Measurements from ENCODE around the gene NKX2-3.

NKX2-3 gene

DNA sequence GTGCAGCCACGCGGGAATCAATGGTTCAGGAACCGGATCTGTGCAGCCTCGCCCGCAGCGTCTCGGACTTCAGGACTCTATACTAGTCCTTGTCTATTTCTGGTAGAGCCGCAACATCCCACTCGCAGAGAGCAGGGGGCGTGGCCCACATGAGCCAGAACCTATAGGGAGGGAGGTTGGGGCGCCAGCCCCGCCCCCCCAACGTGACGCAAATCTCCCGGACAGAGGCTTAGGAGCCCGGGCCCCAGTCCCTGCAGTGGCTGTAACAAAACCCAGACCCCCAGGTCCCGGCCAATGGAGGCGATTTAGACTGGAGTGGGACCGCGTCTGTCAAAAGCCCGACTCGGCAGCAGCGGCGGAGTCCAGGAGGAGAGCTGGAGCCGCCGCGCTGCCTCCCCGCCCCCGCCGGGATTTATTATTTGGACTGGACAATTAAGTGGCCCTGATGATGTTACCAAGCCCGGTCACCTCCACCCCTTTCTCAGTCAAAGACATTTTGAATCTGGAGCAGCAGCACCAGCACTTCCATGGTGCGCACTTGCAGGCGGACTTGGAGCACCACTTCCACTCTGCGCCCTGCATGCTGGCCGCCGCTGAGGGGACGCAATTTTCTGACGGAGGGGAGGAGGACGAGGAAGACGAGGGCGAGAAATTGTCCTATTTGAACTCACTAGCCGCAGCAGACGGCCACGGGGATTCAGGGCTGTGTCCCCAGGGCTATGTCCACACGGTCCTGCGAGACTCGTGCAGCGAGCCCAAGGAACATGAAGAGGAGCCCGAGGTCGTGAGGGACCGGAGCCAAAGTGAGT is at the start of gene NKX2-3:
TSS of gene NKX2-3 (plus strand) at position 256 of the 809 bp plus-strand sequence. CDS start at position 446, 190 bp downstream.
- no peak for DNase-seq (ENCODE audit: low spot score)

DNA sequence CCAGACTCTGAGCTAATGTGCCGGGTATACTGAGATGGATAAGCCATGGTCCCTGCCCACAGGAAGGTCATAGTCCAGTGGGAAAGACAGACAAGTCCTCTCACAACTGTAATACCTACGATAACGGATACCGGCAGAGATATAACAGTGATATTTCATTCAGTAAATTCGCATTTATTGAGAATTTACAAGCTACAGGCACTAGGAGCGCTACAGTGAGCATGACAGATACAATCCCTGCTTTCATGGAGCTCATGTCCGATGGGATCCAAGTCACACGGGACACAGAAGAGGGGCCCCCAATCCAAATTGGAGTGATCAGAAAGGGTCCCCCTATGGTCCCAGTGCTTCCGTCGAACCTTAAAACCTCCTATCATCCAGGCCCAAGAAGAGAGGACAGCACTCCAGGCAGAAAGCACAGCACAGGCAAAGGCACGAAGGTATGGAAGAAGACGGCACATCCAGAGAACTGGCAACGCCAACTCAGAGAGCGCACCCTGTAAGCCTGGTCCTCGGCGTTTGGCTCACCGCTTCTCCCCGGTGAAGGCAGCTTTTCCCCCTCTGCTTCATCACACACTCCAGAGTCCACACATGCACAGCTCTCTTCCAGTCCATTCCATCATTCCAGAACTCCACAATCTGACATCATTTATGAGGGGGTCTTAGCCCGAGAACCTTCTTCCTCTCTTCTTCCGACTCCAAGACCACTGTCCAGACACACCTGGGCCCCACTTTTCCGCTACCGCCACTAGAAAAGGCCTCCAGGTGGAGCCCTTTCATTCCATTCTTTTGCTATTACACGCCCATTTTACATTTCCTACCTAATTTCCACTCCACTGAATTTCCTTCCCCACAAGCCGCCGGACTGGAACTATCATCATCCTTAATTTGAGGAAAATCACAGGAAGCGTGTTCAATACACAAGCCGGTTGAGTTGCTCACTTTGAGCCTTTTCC is 47.8 kb upstream of the NKX2-3 start:
- no peak for DNase-seq (ENCODE audit: low spot score)

GRCh38 chr10:99487125-99487807 is 45.5 kb upstream of the NKX2-3 start:
- DNase-seq (ENCODE audit: low spot score): no peak

- no peak for DNase-seq (ENCODE audit: low spot score)
These were observed 43.5 kb upstream of the NKX2-3 start for GRCh38 chr10:99489271-99489670.

DNA sequence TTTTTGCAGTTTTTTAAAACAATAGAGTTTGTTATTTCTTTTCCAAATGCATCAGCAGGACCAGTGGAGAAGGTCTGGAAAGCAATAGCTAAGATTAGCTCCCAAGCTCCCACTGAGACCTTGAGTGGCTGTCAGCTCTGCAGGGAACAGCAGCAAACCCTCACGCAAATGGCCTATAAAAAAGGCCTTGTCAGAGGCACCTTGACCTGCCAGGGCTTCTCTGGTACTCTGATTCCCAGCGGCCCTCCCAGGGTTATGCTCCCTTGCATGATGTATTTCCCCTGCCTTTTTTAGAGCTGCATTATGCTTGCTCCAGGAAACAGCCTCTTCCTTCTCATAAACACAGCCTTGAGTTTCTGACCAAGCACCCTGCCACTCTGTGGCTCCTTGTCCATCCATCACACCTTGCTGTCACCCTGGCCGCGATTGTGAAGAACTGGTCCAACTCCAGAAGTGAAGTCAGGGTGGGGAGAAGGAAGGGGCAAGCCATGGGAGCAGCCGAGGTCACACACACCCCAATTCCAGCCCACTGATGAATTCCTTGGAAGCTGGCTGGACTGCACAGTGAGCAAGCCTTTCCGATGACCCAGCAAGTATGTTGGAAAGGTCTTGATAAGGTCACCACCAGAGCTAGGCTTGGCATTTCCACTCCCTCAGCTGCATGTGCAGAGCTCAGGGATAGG is 35.3 kb upstream of the NKX2-3 start:
- no peak for DNase-seq (ENCODE audit: low spot score)

- DNase-seq (ENCODE audit: low spot score): no peak
These were observed 26.3 kb upstream of the NKX2-3 start for GRCh38 chr10:99506416-99506815.

DNA sequence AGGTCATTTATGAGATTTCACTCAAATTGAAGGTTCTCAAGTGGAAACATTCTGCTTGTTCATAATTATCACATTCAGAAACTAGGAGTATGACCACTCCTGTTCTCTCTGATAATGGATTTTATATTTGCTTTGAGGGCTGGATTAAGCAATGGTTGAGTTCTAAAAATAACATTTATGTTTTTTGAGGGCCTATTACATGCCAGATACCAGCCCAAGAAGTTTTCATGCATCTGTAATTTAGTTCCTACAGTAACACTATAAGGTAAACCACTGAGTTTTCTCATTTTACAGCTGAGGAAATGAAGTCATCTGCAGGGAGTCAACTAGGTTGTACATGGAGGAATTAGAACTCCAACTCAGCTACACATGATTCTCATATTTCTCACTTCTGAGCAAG is 25.5 kb upstream of the NKX2-3 start:
- no peak for DNase-seq (ENCODE audit: low spot score)

DNA sequence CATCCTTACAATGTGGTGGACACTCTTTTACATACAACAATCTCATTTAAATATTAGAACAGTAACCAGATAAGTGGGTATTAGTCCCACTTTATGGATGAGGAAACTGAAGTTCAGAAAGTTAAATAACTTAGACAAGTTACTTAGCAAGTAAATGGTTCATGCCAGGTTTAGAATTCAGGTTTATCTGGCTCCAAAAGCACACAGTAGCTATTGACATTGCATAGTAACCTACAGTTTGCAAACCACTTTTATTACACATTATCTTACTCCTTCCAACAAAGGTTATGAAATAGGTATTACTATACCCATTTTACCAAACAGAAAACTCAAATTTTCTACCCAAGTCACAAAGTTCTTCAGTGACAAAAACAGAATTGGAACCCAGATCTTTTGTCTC is 19.7 kb upstream of the NKX2-3 start:
- no peak for DNase-seq (ENCODE audit: low spot score)

DNA sequence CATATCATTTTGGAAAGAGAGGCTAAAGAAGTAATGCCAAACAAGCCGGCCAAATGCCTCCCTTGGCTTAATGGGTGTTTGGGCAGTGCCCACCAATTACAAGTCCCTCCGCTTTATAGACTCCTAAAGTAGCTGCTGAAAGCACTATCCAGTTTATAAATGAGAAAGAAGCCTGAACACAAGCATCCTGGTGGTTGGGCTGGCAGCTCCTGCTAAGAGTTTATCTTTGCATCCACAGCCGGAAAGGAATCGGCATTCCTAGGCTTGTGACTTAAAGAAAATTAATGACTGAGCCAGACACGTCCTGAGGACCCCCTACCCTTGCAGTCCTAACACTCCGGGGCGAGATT is 13.1 kb upstream of the NKX2-3 start:
- DNase-seq (ENCODE audit: low spot score): no peak

DNA sequence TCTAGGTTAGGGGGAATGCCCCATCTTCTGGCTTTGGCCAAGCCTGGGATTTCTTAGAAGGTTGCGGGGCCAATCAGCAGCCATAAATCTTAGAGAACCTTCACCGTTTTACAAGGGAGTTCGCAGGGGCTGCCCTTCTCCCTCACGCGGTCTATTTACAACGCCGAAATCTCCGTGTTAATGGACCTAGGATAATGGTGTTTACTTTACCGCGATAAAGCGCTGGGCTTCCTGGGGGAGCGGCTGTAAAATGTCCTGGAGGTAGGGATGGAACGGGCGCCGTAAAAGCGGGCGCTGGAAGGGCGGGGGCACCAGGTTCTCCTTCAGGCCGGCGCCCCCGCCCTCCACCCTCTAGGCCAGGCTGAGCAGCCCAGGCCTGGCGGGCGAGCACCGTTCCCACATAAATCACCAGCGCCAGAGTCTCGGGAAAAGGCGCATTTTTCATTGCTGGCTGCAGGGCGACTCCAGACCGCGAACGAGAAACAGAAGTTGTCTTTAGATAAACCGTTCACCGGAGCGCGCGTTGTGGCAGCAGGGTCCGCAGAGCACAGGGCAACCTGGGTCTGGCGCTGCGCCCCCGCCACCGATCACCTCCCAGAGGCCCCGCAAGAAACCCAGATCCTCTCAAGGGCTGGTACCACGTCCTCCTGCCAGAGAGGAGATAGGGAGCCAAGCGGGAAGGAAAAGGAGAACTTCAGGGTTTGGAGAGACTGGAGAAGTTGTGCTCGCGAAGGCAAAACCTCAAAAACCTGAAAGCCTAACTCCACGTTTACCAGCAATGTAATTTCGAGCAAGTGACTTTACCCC is 12.5 kb upstream of the NKX2-3 start:
- DNase-seq (ENCODE audit: low spot score): peak; percentile 18

DNA sequence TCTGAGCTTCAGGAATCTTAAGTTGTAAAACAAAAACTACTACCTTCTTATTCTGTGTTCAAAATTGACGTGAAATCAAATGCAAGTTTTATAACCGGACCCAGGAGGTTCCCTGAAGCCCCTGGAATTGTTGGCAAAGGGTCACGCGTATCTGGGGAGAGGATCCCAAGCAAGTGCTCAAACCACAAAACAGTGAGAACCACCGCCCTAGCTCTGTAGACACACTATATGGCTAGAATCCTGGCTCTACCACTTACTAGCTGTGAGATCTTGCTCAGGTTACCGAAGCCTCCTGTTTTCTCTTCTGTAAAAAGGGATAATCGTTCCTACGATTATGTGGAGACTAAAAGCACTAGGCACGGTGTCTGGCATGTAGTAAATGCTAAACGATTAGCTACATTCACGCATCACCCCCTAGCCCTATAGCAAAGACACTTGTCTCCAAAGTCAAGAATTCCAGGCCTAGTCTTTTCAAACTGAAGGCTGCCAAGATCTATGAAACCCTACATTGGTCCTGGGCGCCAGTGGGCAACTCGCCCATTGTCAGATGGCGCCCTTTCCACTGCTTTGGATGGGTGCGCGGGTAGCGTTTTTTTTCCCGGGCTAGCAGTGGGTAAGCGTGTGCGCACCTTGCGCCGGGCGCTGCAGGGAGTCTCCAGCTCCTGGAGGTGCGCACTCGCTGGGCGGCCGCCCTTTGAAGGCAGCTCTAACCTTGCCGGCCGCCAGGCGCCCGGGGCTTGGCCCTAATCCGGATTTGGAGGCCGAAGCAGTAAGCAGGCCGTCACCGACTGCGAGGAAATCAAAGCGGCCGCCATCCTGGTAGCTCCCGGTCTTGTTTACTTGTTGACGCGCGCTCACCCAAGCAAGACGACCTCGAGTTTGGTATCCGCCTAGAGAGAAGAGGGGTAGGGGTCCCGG is 11.6 kb upstream of the NKX2-3 start:
- DNase-seq (ENCODE audit: low spot score): peak; percentile 21

GRCh38 chr10:99521765-99522469 is 10.8 kb upstream of the NKX2-3 start:
- no peak for DNase-seq (ENCODE audit: low spot score)

DNA sequence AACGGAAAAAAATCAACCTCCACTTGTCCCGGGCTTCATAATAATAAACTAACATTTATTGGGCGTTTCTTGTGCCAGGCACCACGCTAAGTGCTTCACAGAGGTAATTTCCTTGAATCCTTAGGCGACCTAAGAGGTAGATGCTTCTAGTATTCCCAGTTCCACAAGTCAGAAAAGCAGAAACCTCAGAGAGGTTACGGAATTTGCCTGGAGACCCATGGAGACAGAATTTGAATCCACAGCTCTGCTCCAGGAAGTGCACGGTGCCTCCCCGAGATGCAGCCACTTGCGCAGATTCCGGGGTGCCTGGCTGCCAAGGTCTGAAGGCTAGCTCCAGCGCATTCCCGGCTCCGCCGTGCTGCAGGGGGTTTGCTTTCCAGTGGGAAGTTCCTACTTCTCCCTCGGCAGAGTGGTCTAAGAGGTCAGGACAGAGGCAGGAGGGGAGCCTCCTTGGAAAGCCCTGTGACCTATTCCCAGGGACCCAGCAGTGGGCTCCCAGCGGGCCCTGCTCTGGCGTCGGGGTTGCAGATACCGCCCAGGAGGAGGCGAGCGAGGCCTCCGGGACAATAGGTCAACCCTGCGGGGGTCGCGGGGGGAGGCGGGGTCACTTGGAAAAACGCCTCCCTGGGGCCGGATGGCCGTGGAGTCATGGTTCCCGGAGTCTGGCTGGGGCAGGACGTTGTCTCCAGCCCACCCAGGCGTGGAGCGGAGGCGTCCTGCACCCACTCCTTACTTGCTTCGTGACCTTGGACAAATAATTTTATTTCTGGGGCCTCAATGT is 10.1 kb upstream of the NKX2-3 start:
- no peak for DNase-seq (ENCODE audit: low spot score)

DNA sequence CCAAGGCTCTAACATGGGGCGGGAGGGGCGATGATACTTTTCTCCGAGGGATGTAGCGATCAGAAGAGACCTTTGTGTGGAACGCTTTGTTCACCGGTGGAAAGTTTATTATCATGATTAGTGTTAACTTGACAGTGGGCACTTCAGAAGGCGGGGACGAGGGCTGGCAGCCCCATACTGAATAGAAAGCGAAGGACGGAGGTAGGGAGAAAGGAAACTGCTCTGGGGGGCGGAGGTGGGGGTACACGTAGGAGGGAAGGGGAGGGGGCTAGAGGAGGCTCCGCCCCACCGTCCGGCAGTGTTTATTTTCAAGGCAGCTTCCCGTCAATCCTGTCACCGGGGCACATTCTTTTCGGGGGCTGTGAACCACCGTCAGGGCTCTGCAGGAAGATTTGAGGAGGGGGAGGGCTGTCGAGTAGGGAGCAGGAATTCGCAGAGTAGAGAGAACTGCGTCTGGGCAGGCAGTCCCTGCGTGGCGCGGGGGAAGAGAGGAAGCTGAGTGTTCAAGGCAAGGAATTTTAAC is 9.4 kb upstream of the NKX2-3 start:
- no peak for DNase-seq (ENCODE audit: low spot score)

DNA sequence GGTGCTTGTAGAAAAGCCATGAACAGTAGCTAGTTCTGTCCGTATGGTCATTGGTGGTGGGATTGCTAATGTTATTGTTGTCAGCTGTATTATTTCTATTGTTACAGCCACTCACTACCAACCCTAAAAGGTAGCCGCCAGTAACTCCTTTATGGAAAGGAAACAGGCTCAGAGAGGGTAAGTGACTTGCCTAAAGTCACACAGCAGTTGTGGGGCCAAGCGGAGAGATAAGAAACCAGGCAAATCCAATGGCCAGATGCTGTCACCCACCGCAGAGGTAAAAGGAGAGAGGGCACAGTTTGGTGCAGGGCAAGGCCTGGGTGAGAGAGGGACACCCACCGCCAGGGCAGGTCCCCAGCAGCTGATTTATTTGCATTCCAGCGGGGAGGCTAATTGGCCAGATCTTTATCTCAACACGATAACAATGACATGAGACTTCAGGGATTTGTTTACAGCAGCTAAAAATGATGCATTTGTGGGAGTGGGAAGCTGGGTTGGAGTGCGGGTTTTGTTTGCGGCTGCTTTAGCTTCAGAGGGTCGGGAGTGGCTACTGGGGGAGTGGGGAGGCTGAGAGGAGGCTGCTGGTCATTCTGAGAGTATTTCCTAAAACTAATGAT is 8.6 kb upstream of the NKX2-3 start:
- DNase-seq (ENCODE audit: low spot score): no peak

GRCh38 chr10:99524736-99525380 is 7.9 kb upstream of the NKX2-3 start:
- no peak for DNase-seq (ENCODE audit: low spot score)

DNA sequence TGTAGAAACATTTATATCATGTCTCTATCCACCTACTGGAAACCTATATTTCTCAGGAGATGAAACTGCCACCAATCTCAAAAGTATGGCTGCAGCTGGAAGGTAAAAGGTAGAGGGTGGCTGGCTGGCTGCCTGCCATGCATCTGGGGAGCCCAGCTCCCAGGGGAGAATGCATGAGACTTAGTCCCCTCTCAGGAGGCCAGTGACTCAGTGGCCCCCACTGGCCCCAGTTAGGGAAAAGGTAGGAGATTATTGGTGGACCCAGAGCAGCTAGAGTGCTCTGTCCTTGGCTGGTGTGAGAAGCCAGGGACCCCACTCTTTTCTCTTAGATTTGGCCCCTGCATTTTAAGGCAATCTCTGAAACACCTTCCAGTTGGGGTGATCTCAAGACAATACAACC is 6.8 kb upstream of the NKX2-3 start:
- no peak for DNase-seq (ENCODE audit: low spot score)

Data from HuH-7.5 (cell line).